CD4-positive, alpha-beta T cell treated with Interleukin-2 at 100 ng/mL for 4 hours (primary cell): ENCODE measurements around the gene ZNF8.
"Not testable (repeated sequence)": the region's sequence is repeated elsewhere in the genome, so short reads cannot be mapped to it uniquely, and the experiment has no call there.

Experiments used
- DNase-seq: peaks from one replicate; pipeline ENCODE4 v3.0.0-alpha.2; 2020; ENCODE audit warnings: low spot score

The ZNF8 gene

GRCh38 chr19:58278541-58279041 is at the start of gene ZNF8:
Gene ZNF8, plus strand, starts transcription at chr19:58278955. Its CDS starts 127 bp downstream, at chr19:58279082.
- peak; percentile 99 for DNase-seq

- DNase-seq = peak; percentile 18
Measured at GRCh38 chr19:58229255-58229639, 49.5 kb upstream of the ZNF8 start.

- DNase-seq = no peak
Measured at GRCh38 chr19:58237324-58237723, 41.4 kb upstream of the ZNF8 start.

- no peak for DNase-seq
Measured at GRCh38 chr19:58243351-58243750, 35.4 kb upstream of the ZNF8 start.

- no peak for DNase-seq
Measured at GRCh38 chr19:58248886-58249285, 29.9 kb upstream of the ZNF8 start.

- DNase-seq = no peak
Measured at GRCh38 chr19:58252102-58252685, 26.6 kb upstream of the ZNF8 start.

- DNase-seq = not testable (repeated sequence)
Measured at GRCh38 chr19:58258259-58258658, 20.5 kb upstream of the ZNF8 start.

- no peak for DNase-seq
Measured at GRCh38 chr19:58261600-58261967, 17.2 kb upstream of the ZNF8 start.

- no peak for DNase-seq
Measured at GRCh38 chr19:58261968-58262921, 16.5 kb upstream of the ZNF8 start.

GRCh38 chr19:58262922-58263296 is 15.8 kb upstream of the ZNF8 start:
- no peak for DNase-seq

GRCh38 chr19:58265100-58265499 is 13.7 kb upstream of the ZNF8 start:
- DNase-seq = no peak

- DNase-seq = no peak
Measured at GRCh38 chr19:58268344-58268743, 10.4 kb upstream of the ZNF8 start.

- no peak for DNase-seq
Measured at GRCh38 chr19:58274771-58275201, 4.0 kb upstream of the ZNF8 start.

- DNase-seq = no peak
Measured at GRCh38 chr19:58275564-58275963, 3.2 kb upstream of the ZNF8 start.

- DNase-seq = no peak
Measured at GRCh38 chr19:58277197-58277596, 1.6 kb upstream of the ZNF8 start.

- DNase-seq = no peak
Measured at GRCh38 chr19:58277748-58278540, 811 bp upstream of the ZNF8 start.

GRCh38 chr19:58279042-58279924 is 528 bp downstream of the ZNF8 start:
- DNase-seq = peak; percentile 19

- DNase-seq = no peak
Measured at GRCh38 chr19:58279925-58280316, 1.2 kb downstream of the ZNF8 start.

GRCh38 chr19:58284199-58284598 is 5.4 kb downstream of the ZNF8 start:
- no peak for DNase-seq

- no peak for DNase-seq
Measured at GRCh38 chr19:58291943-58292342, 13.2 kb downstream of the ZNF8 start.

- DNase-seq = no peak
Measured at GRCh38 chr19:58294743-58295374, 16.1 kb downstream of the ZNF8 start.
